RWPE1 (cell line): ENCODE results near the gene GSAP.

Source experiments
- CTCF ChIA-PET: fragments of 350-600 bp; sonication (Branson Sonifier 250); formaldehyde crosslinking; extraction: SDS; loops from one replicate; lab custom pipeline; 2021; lab: Yijun Ruan, JAX
- POLR2A ChIA-PET: fragments of 400-600 bp; formaldehyde crosslinking; extraction: SDS; loops from one replicate; lab custom pipeline; 2020; ENCODE audit warnings: antibody characterized with exemption; ENCODE audit not compliant: low non-redundant PET; lab: Yijun Ruan, JAX
- DNase-seq: peaks from one replicate; pipeline ENCODE4 v3.0.0; 2012; ENCODE audit warnings: low spot score
- H3K27ac ChIP-seq: fragments of 450-650 bp; 2 replicates; pipeline ENCODE4 v1.5.1; 2017
- TF ChIP-seq, protein P1 (sequence below): fragments of 450-650 bp; conservative IDR thresholded peaks from 2 replicates; pipeline ENCODE4 v1.5.1; 2017; ENCODE audit warnings: low read depth, mild to moderate bottlenecking

GSAP gene

DNA sequence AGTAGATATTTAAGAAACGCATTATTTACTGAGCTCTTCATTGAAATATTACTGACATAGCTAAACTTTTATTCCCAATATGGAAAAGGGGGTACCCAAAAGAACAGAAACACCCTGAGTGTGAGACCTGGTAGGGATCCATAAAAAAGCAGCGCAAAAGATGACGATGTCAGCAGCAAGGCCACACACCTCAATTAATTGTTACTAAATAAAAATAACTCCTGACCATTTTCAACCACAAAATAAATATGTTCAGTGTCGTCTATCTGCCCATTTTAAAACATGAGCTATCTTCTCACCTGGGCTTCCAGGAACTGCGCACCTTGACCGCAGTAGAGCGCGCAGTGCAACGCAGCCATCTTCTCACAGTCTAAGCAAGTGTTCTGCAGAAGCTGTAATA, 61.2 kb downstream of the GSAP start:
- ChIA-PET CTCF (interaction anchor here (0.5 to 0.8 kb wide), 2 partner anchors 23 to 124 kb away, joined by 3 to 8 read pairs; no protein-coding TSS in a partner anchor), POLR2A (no interaction called here)
- DNase-seq = no peak
- no peak overlapping the region for H3K27ac ChIP-seq
- TF ChIP-seq, protein P1, sequence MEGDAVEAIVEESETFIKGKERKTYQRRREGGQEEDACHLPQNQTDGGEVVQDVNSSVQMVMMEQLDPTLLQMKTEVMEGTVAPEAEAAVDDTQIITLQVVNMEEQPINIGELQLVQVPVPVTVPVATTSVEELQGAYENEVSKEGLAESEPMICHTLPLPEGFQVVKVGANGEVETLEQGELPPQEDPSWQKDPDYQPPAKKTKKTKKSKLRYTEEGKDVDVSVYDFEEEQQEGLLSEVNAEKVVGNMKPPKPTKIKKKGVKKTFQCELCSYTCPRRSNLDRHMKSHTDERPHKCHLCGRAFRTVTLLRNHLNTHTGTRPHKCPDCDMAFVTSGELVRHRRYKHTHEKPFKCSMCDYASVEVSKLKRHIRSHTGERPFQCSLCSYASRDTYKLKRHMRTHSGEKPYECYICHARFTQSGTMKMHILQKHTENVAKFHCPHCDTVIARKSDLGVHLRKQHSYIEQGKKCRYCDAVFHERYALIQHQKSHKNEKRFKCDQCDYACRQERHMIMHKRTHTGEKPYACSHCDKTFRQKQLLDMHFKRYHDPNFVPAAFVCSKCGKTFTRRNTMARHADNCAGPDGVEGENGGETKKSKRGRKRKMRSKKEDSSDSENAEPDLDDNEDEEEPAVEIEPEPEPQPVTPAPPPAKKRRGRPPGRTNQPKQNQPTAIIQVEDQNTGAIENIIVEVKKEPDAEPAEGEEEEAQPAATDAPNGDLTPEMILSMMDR = no peak

DNA sequence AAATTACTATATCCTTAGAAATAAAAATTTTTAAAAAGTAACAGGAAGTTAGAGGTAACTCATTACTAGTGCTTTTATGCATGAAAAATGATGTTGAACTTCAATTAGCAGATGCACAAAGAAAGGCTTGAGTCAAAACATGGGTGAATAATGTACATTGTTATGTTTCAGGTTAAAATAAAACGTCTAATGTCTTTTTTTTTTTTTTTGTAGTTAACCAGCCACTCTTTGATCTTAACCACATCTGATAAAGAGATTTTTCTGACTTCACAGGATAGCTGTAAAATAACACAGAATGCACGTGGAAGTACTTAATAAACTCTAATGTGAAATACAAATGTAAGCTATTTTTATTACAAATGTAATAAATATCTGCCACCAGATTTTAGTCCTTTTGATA, 61.7 kb downstream of the GSAP start:
- TF ChIP-seq, protein P1 = no peak
- ChIA-PET POLR2A (no interaction called here), CTCF (interaction anchor here (0.8 kb wide), 1 partner anchor 23 kb away, joined by 3 read pairs; no protein-coding TSS in a partner anchor)
- no peak for DNase-seq
- H3K27ac ChIP-seq = no peak overlapping the region

DNA sequence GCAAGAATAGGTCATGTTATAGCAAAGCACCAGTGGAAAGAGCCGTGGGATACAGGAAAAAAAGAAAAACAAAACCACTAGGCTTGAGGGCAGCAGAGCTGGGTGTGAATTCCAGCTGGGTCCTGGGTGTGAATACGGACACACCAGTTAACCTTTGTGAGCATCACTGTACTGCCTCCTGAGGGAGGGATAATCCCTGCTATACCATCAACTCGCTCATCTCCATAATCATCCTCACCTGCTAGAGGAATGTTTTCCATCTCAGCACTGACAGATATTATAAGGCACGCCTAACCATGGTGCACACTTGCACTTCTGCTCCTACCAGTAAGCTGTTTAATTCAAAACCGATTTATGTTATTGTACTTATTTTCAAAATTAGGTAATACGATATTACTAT, 62.2 kb downstream of the GSAP start:
- no peak for DNase-seq
- POLR2A ChIA-PET = no interaction called here
- TF ChIP-seq, protein P1 = no peak
- H3K27ac ChIP-seq = no peak overlapping the region
- CTCF ChIA-PET = interaction anchor here (0.8 kb wide), 1 partner anchor 22 kb away, joined by 3 read pairs; no protein-coding TSS in a partner anchor

DNA sequence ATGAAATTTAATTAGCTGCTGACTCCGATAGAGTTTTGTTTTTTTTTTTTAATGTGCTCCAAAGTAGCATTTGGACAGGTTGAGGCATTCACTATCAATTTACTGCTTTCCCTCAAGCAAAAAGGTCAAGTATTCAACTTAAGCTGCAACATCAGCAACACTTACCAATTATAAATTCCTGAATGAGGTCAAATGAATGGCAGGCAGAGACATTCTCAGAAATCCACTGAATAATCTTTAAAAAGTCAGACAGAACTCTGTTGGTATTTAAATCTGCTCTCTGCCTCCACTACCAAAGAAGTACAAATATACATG, 62.8 kb downstream of the GSAP start:
- TF ChIP-seq, protein P1 = no peak
- no peak overlapping the region for H3K27ac ChIP-seq
- no peak for DNase-seq
- CTCF ChIA-PET = no interaction called here
- POLR2A ChIA-PET = no interaction called here

DNA sequence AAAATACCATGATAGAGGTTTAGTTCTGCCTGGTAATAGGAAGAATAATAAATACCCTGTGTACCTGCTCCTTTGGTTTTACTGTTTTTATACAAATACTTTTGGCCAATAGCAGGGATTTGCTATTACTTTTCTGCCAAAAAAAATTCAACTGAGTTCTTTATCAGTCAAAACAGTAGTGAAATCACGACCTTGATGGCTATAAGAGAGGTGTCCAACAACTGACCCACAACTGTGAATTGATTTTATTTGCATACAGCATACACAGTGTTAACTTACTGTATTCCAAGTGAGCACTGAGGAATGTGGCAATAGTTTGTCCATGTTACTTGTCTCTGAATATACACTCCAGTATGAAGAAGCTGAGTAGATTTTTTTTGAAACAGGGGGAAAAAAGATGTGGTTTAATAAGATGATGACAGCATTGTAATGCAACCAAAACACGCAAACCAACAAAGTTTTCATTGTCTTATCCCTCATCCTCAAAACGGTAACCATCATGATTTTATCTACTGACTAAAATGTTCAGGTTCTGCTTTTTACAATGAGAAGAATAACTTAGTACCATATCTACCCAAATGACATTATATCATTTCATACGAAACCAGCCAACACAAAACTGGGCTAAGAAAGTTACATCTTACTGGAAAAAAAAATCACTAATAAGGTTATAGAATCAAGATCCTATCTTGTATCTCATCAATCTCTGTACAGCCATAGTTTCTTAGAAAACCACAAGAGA, 63.3 kb downstream of the GSAP start:
- H3K27ac ChIP-seq = no peak overlapping the region
- CTCF ChIA-PET = no interaction called here
- TF ChIP-seq, protein P1 = no peak
- DNase-seq = no peak
- POLR2A ChIA-PET = no interaction called here

DNA sequence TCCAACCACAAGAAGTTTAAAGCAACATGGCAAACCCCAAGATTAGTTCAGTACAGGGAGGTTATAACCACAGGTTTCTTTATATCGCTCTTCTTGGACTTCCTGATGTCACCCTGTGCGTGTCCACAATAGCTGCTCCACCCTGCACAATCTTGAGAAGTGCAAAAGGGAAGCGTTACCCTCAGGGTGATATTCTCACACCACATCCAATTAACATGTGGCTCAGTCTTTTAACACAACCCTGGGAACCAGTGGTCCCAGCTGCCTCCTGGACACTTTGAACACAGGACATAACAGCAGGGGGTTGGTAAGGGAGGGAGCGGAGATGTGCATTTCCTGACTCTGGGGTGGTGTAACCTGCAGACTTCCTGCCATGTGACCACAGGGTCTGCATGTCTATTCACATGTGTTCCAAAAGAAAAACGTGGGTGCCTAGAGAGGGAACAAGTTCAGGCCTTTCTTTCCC, 64.6 kb downstream of the GSAP start:
- CTCF ChIA-PET = no interaction called here
- POLR2A ChIA-PET = no interaction called here

More for the DNA sequence above, 64.6 kb downstream of the GSAP start:
- DNase-seq = no peak
- no peak overlapping the region for H3K27ac ChIP-seq
- TF ChIP-seq, protein P1 = no peak
